Astrocyte (in vitro differentiated cells and primary cell): ENCODE measurements around the gene TMA7.

Experiments used
- CTCF ChIP-seq: IDR thresholded peaks from 2 replicates; pipeline ENCODE4 v1.5.1; 2011; ENCODE audit warnings: low read depth, mild to moderate bottlenecking, inconsistent platforms, low read length, moderate library complexity; ENCODE audit not compliant: insufficient read depth
- EZH2 ChIP-seq: IDR thresholded peaks from 2 replicates; pipeline ENCODE4 v1.6.1; 2012; ENCODE audit warnings: mild to moderate bottlenecking, low read length, inconsistent platforms; ENCODE audit not compliant: insufficient read depth

GRCh38 chr3:48445277-48445882, 5.3 kb downstream of the TMA7 start:
- TF ChIP-seq CTCF (no peak), EZH2 (no peak)
